Transverse colon (tissue), 4 donors: Measurements from ENCODE around the gene PICK1.

Source experiments
- CTCF ChIP-seq, 5 experiments: fragments of 200-600 bp in 3 of 5; fragments of 450-650 bp in 2 of 5; sonication (generic) in 3 of 5; IDR thresholded peaks; 1 replicate in 2 of 5; 2 replicates in 3 of 5; pipeline ENCODE4 v1.5.1; 2016 to 2017; ENCODE audit warnings: antibody characterized with exemption in 5 of 5, inconsistent platforms in 3 of 5, mild to moderate bottlenecking in 2 of 5, moderate library complexity in 1 of 5
- EP300 ChIP-seq: sonication (generic); formaldehyde crosslinking; IDR thresholded peaks from one replicate; pipeline ENCODE4 v1.6.1; 2017; ENCODE audit warnings: antibody characterized with exemption, low read depth
- POLR2AphosphoS5 ChIP-seq, 3 donors: sonication (generic); formaldehyde crosslinking; IDR thresholded peaks; one replicate each; pipeline ENCODE4 v1.6.1; 2016; ENCODE audit warnings: antibody characterized with exemption in 3 of 3

DNA sequence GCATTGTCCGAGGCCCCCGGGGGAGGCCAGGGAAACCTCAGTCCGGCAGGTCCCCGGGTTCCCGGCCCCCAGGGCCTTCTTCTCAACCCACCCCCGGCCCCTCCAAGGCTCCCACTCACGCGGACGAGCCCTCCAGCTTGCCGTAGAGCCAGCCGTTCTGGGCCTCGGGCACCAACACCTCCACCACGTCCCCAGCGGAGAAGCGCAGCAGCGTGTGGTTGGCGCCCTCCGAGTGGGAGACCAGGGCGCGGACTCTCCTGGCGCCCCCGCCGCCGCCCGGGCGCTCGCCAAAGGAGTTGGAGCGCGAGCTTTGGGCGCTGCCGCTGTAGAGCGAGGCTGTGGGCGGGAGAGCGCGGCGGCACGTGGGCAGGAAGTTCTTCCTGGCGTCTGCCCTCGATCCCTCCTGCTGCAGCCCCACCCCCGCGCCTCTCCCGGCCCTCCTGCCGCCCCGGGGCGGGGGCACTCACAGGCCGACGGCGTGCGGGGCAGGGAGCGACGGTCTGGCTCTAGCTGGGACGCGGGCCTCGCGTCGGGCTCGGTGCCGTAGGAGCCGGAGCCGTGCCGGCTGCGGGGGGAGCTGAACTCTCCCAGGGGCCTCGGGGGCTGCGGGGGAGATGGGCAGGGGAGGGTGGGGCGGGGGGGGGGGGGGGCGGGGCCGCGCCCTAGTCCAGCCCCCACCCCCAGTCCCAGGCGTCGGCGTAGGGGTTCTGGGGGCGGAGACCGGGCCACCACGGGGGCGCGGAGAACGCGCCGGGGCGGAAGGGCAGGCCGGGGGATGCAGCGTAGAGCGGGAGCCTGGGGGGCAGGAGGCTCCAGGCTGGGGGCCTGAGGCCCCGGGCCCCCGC is 31.6 kb downstream of the PICK1 start:
- TF ChIP-seq EP300 (no peak), CTCF (IDR thresholded peaks at IDR 0.05) (no peak), POLR2AphosphoS5 (IDR thresholded peaks at IDR 0.05) (no peak)
